HuH-7.5 (cell line): Measurements from ENCODE around the gene DPT.

Experiments used
- DNase-seq: peaks from one replicate; pipeline ENCODE4 v3.0.0; 2011; ENCODE audit warnings: low spot score

Gene DPT

GRCh38 chr1:168700575-168701268, 28.3 kb downstream of the DPT start:
- no peak for DNase-seq

GRCh38 chr1:168698453-168698852, 30.6 kb downstream of the DPT start:
- no peak for DNase-seq

GRCh38 chr1:168697356-168698126, 31.5 kb downstream of the DPT start:
- no peak for DNase-seq

GRCh38 chr1:168696125-168696760, 32.8 kb downstream of the DPT start:
- no peak for DNase-seq

GRCh38 chr1:168693872-168694238, 35.2 kb downstream of the DPT start:
- DNase-seq, result no peak

GRCh38 chr1:168693197-168693871, 35.7 kb downstream of the DPT start:
- DNase-seq, result no peak

GRCh38 chr1:168692472-168692871, 36.5 kb downstream of the DPT start:
- no peak for DNase-seq

GRCh38 chr1:168691541-168691940, 37.5 kb downstream of the DPT start:
- no peak for DNase-seq

GRCh38 chr1:168689726-168690602, 39.0 kb downstream of the DPT start:
- DNase-seq, result no peak

- DNase-seq, result no peak
Measured at GRCh38 chr1:168689327-168689657, 39.7 kb downstream of the DPT start.

GRCh38 chr1:168688644-168689326, 40.2 kb downstream of the DPT start:
- no peak for DNase-seq

GRCh38 chr1:168687816-168688215, 41.2 kb downstream of the DPT start:
- no peak for DNase-seq

GRCh38 chr1:168686666-168687065, 42.3 kb downstream of the DPT start:
- no peak for DNase-seq

- DNase-seq, result no peak
Measured at GRCh38 chr1:168683871-168684270, 45.1 kb downstream of the DPT start.

GRCh38 chr1:168676861-168677260, 52.1 kb downstream of the DPT start:
- no peak for DNase-seq

- no peak for DNase-seq
Measured at GRCh38 chr1:168676029-168676812, 52.8 kb downstream of the DPT start.

- no peak for DNase-seq
Measured at GRCh38 chr1:168673974-168674683, 54.9 kb downstream of the DPT start.

GRCh38 chr1:168672278-168672677, 56.7 kb downstream of the DPT start:
- no peak for DNase-seq

GRCh38 chr1:168671782-168672181, 57.2 kb downstream of the DPT start:
- no peak for DNase-seq

- no peak for DNase-seq
Measured at GRCh38 chr1:168665975-168666374, 63.0 kb downstream of the DPT start.
